Bronchial epithelial cell (primary cell): ENCODE measurements around the gene RAPGEF1. TPM values are rescaled to one million over a fixed set of nuclear protein-coding genes. Genes with fewer than 3 reads are reported as not detected.

ENCODE experiments used
- DNase-seq: peaks from one replicate; pipeline ENCODE4 v3.0.0-alpha.2; 2010; ENCODE audit warnings: low read depth
- FAIRE-seq: peaks from 2 replicates; lab custom pipeline; 2011; peaks lifted over from hg19 to GRCh38; lab: Jason Lieb, UNC
- H3K27me3 ChIP-seq: 2 replicates; pipeline ENCODE4 v1.5.1; 2011; ENCODE audit warnings: low read length; ENCODE audit not compliant: control insufficient read depth, insufficient read depth
- H3K36me3 ChIP-seq: 2 replicates; pipeline ENCODE4 v1.5.1; 2011; ENCODE audit warnings: low read length; ENCODE audit not compliant: control insufficient read depth, insufficient read depth
- H3K4me3 ChIP-seq: 2 replicates; pipeline ENCODE4 v1.5.1; 2011; ENCODE audit warnings: mild to moderate bottlenecking, low read depth, low read length, control low read depth
- total RNA-seq: library from RNA; depleted of rRNA; stranded (reverse); fragments of >200 nt; gene quantifications from 2 replicates; pipeline ENCODE4 v1.2.1, GENCODE V29; 2014
- TF ChIP-seq, protein P1 (sequence below): IDR thresholded peaks from 2 replicates; pipeline ENCODE4 v1.5.1; 2011; ENCODE audit warnings: mild to moderate bottlenecking, moderate library complexity, low read length, control low read depth, inconsistent platforms; ENCODE audit not compliant: insufficient read depth, severe bottlenecking

Gene RAPGEF1
- total RNA-seq, 1 donor from 2014 or later = 19.2 TPM

DNA sequence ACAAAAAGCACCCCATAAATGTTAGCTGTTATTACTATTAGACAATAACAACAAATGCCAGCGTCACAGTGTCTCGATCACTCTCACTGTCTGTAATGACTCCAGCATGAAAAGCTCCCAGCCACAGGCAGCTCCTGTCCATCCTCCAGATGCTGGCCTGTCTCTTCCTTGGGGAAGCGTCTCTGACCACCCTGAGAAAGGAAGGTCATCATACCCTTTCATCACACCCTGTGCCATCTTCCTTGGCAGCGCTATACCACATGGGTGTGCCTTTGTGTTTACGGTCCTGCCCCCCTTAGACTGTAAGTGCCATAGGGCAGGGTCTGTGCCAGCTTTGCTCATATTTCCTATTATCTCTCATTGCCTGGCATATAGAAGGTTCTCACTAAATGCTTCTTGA lies 104.0 kb downstream of the RAPGEF1 start:
- no peak for FAIRE-seq
- H3K27me3 ChIP-seq = no peaks in the 10 kb centered on the region
- H3K36me3 ChIP-seq = peaks cover 3% of the 10 kb centered on the region
- no peak for DNase-seq
- H3K4me3 ChIP-seq = no peak overlapping the region
- TF ChIP-seq, protein P1, sequence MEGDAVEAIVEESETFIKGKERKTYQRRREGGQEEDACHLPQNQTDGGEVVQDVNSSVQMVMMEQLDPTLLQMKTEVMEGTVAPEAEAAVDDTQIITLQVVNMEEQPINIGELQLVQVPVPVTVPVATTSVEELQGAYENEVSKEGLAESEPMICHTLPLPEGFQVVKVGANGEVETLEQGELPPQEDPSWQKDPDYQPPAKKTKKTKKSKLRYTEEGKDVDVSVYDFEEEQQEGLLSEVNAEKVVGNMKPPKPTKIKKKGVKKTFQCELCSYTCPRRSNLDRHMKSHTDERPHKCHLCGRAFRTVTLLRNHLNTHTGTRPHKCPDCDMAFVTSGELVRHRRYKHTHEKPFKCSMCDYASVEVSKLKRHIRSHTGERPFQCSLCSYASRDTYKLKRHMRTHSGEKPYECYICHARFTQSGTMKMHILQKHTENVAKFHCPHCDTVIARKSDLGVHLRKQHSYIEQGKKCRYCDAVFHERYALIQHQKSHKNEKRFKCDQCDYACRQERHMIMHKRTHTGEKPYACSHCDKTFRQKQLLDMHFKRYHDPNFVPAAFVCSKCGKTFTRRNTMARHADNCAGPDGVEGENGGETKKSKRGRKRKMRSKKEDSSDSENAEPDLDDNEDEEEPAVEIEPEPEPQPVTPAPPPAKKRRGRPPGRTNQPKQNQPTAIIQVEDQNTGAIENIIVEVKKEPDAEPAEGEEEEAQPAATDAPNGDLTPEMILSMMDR = no peak

- no peaks in the 10 kb centered on the region for H3K27me3 ChIP-seq
- H3K36me3 ChIP-seq = peaks cover 3% of the 10 kb centered on the region
- no peak overlapping the region for H3K4me3 ChIP-seq
- peak; percentile 98 for DNase-seq
- TF ChIP-seq, protein P1 = no peak
- no peak for FAIRE-seq
Observed at GRCh38 chr9:131635285-131635684, 104.6 kb downstream of the RAPGEF1 start.

DNA sequence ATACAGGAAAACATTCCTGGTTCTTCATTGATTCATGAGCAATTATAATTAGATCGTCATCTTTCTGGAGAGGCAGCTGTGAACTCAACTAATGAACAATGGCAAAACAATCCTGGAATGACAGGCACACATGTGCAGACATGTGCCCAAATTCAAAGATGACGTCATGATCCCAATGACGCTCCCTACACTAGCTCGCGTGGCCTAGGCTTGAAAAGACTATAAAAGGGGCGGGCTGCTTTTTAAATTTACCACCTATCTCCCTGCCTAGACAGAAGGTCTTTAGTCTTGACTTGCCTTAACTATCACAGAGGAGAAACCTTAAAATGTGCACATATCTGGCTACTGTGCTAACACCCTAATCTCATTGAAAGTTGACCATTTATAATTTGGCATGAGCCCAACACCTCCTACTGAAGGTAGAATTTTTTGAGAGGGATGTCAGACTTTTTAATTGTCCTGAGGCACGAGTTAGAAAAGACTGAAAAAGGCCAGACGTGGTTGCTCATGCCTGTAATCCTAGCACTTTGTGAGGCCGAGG lies 106.3 kb downstream of the RAPGEF1 start:
- no peak overlapping the region for H3K4me3 ChIP-seq
- FAIRE-seq (no peak), DNase-seq (peak; percentile 100)
- peaks cover 4% of the 10 kb centered on the region for H3K36me3 ChIP-seq
- TF ChIP-seq, protein P1 = no peak
- no peaks in the 10 kb centered on the region for H3K27me3 ChIP-seq

GRCh38 chr9:131631306-131631705 lies 108.6 kb downstream of the RAPGEF1 start:
- DNase-seq = no peak
- Histone ChIP-seq H3K36me3 (peaks cover 1% of the 10 kb centered on the region), H3K27me3 (no peaks in the 10 kb centered on the region), H3K4me3 (no peak overlapping the region)
- FAIRE-seq = no peak
- TF ChIP-seq, protein P1 = no peak

- DNase-seq (peak; percentile 40), FAIRE-seq (no peak)
- H3K36me3 ChIP-seq = peaks cover 6% of the 10 kb centered on the region
Observed at GRCh38 chr9:131630205-131630831, 109.6 kb downstream of the RAPGEF1 start.

More at GRCh38 chr9:131630205-131630831, 109.6 kb downstream of the RAPGEF1 start:
- TF ChIP-seq, protein P1 = no peak
- no peak overlapping the region for H3K4me3 ChIP-seq
- H3K27me3 ChIP-seq = no peaks in the 10 kb centered on the region
